ENCODE measurements around the gene TAOK2. TPM values are rescaled to one million over a fixed set of nuclear protein-coding genes. Genes with fewer than 3 reads are reported as not detected.

The TAOK2 gene
- total and polyA plus RNA-seq, 2 donors from 2014 or later, result 19.6 to 54.3 TPM

- no peaks in the 10 kb centered on the region for H3K9me3 ChIP-seq (ENCODE audit: control insufficient read depth in 2 of 3, insufficient read depth in 1 of 3, low read length in 3 of 3)
- peaks cover 0 to 6% (median 3%) of the 10 kb centered on the region in 3 donors for H3K4me1 ChIP-seq (ENCODE audit: control insufficient read depth in 2 of 3, insufficient read depth in 2 of 3, low read depth in 1 of 3, low read length in 3 of 3)
- H3K27ac ChIP-seq (ENCODE audit: low read depth in 2 of 2, low read length in 2 of 2), result no peak overlapping the region
- H3K4me3 ChIP-seq (ENCODE audit: low read length in 3 of 3), result no peak overlapping the region
- no peak for FAIRE-seq
- H3K27me3 ChIP-seq (ENCODE audit: control insufficient read depth, insufficient read depth, low read length), result no peaks in the 10 kb centered on the region
- H3K9ac ChIP-seq (ENCODE audit: low read length in 3 of 3), result no peak overlapping the region
- TF ChIP-seq, protein P1, sequence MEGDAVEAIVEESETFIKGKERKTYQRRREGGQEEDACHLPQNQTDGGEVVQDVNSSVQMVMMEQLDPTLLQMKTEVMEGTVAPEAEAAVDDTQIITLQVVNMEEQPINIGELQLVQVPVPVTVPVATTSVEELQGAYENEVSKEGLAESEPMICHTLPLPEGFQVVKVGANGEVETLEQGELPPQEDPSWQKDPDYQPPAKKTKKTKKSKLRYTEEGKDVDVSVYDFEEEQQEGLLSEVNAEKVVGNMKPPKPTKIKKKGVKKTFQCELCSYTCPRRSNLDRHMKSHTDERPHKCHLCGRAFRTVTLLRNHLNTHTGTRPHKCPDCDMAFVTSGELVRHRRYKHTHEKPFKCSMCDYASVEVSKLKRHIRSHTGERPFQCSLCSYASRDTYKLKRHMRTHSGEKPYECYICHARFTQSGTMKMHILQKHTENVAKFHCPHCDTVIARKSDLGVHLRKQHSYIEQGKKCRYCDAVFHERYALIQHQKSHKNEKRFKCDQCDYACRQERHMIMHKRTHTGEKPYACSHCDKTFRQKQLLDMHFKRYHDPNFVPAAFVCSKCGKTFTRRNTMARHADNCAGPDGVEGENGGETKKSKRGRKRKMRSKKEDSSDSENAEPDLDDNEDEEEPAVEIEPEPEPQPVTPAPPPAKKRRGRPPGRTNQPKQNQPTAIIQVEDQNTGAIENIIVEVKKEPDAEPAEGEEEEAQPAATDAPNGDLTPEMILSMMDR (IDR thresholded peaks at IDR 0.05; ENCODE audit: borderline replicate concordance, extremely low read depth, insufficient read depth), result no peak
- intact Hi-C loops (cut with DNase I), result no loop called here
- no peaks in the 10 kb centered on the region for H3K36me3 ChIP-seq (ENCODE audit: control insufficient read depth in 2 of 3, insufficient read depth in 3 of 3, low read length in 3 of 3)
- peak in 1 of 5 donors; percentile 19 for DNase-seq
Observed at GRCh38 chr16:29940656-29941055, 33.0 kb upstream of the TAOK2 start.

DNA sequence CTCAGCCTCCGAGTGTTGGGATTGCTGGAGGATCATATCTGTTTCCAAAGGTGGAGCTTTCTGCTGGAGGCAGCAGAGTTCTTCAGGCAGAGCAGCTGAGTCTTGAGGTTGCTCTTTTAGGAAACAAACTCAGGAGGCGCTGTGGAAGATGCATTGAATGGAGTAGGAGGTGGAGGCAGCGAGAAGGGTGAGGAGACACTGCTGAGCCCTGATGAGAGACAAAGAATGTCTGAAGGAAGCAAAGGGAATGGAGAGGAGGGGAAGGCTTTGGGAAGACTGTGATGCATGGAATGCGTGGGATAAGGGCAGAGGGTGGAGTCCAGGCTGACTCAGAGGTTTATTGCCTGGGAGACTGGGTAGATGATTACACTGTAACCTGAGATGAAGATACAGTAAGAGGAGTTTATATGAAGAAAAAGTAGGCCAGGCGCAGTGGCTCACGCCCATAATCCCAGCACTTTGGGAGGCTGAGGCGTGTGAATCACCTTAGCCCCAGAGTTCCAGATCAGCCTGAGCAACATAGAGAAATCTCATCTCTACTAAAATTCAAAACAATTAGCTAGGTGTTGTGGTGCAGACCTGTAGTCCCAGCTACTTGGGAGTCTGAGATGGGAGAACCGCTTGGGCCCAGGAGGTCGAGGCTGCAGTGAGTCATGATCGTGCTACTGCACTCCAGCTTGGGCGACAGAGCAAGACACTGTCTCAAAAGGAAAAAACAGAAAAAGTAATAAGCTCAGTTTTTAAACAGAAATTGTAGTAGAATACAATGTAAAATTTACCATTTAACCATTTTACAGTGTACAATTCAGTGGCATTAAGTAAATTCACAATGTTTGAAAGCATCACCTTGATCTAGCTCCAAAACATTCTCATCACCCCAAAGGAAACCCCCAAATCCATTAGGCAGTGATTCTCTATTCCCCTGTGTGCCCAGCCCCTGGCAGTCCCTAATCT is 29.5 kb upstream of the TAOK2 start:
- H3K9ac ChIP-seq (ENCODE audit: low read length in 3 of 3), result peak overlapping the region in 2 of 3 donors; percentile 31 to 46
- peak in 4 of 5 donors; percentile 87 to 96 (median 91) for DNase-seq
- intact Hi-C loops (cut with DNase I), result no loop called here
- H3K9me3 ChIP-seq (ENCODE audit: control insufficient read depth in 2 of 3, insufficient read depth in 1 of 3, low read length in 3 of 3), result no peaks in the 10 kb centered on the region
- H3K4me1 ChIP-seq (ENCODE audit: control insufficient read depth in 2 of 3, insufficient read depth in 2 of 3, low read depth in 1 of 3, low read length in 3 of 3), result peaks cover 0 to 6% (median 3%) of the 10 kb centered on the region in 3 donors
- H3K27ac ChIP-seq (ENCODE audit: low read depth in 2 of 2, low read length in 2 of 2), result peak overlapping the region; percentile 85
- peak overlapping the region; percentile 15 to 32 (median 24) for H3K4me3 ChIP-seq (ENCODE audit: low read length in 3 of 3)
- H3K27me3 ChIP-seq (ENCODE audit: control insufficient read depth, insufficient read depth, low read length), result no peaks in the 10 kb centered on the region
- TF ChIP-seq, protein P1 (IDR thresholded peaks at IDR 0.05; ENCODE audit: borderline replicate concordance, extremely low read depth, insufficient read depth), result peak; percentile 11
- FAIRE-seq, result no peak
- H3K36me3 ChIP-seq (ENCODE audit: control insufficient read depth in 2 of 3, insufficient read depth in 3 of 3, low read length in 3 of 3), result no peaks in the 10 kb centered on the region

DNA sequence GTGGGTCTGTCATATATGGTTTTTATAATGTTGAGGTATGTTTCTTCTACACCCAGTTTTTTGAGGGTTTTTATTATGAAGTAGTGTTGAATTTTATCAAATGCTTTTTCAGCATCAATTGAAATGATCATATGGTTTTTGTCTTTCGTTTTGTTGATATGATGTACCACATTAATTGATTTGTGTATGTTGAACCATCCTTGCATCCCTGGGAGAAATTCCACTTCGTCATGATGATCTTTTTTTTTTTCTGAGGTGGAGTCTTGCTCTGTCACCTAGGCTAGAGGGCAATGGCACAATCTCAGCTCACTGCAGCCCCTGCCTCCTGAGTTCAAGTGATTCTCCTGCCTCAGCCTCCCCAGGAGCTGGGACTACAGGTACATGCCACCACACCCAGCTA is 25.8 kb upstream of the TAOK2 start:
- TF ChIP-seq, protein P1 (IDR thresholded peaks at IDR 0.05; ENCODE audit: borderline replicate concordance, extremely low read depth, insufficient read depth), result no peak

More for the DNA sequence above, 25.8 kb upstream of the TAOK2 start:
- Histone ChIP-seq H3K4me3 (ENCODE audit: low read length in 3 of 3) (no peak overlapping the region), H3K9me3 (ENCODE audit: control insufficient read depth in 2 of 3, insufficient read depth in 1 of 3, low read length in 3 of 3) (no peaks in the 10 kb centered on the region), H3K4me1 (ENCODE audit: control insufficient read depth in 2 of 3, insufficient read depth in 2 of 3, low read depth in 1 of 3, low read length in 3 of 3) (peaks cover 0 to 6% (median 3%) of the 10 kb centered on the region in 3 donors), H3K27me3 (ENCODE audit: control insufficient read depth, insufficient read depth, low read length) (no peaks in the 10 kb centered on the region), H3K36me3 (ENCODE audit: control insufficient read depth in 2 of 3, insufficient read depth in 3 of 3, low read length in 3 of 3) (no peaks in the 10 kb centered on the region), H3K9ac (ENCODE audit: low read length in 3 of 3) (no peak overlapping the region), H3K27ac (ENCODE audit: low read depth in 2 of 2, low read length in 2 of 2) (no peak overlapping the region)
- intact Hi-C loops (cut with DNase I), result no loop called here
- no peak for FAIRE-seq
- no peak for DNase-seq
